OCI-LY3 (cell line): ENCODE measurements around the gene UST.

Experiments
- H2AFZ ChIP-seq: fragments of 200-600, 300-600 bp; shearing (Covaris generic); 2 replicates; pipeline ENCODE4 v1.6.0; 2014; ENCODE audit warnings: antibody characterized with exemption, low read depth, low read length
- H3K27ac ChIP-seq: fragments of 200-600, 300-600 bp; sonication (generic); 2 replicates; pipeline ENCODE4 v1.5.1; 2014; ENCODE audit warnings: mild to moderate bottlenecking, low read length, moderate library complexity, mixed read lengths
- H3K27me3 ChIP-seq: fragments of 200-600, 300-600 bp; sonication (generic); 2 replicates; pipeline ENCODE4 v1.6.1; 2014; ENCODE audit warnings: low read depth, low read length, mixed read lengths
- H3K36me3 ChIP-seq: fragments of 200-600, 300-600 bp; sonication (generic); replicated peaks from 2 replicates; pipeline ENCODE3; 2014; ENCODE audit warnings: low read depth, low read length, mixed read lengths
- H3K4me1 ChIP-seq: fragments of 300-600, 200-600 bp; sonication (generic); 2 replicates; pipeline ENCODE4 v1.6.1; 2014; ENCODE audit warnings: low read length, mixed read lengths
- H3K4me2 ChIP-seq: fragments of 200-600, 300-600 bp; sonication (generic); 2 replicates; pipeline ENCODE4 v1.6.1; 2014; ENCODE audit warnings: low read length, mixed read lengths
- H3K4me3 ChIP-seq: fragments of 300-600, 200-600 bp; sonication (generic); 2 replicates; pipeline ENCODE4 v1.5.1; 2014; ENCODE audit warnings: antibody characterized with exemption, mild to moderate bottlenecking, low read length, moderate library complexity
- H3K79me2 ChIP-seq: fragments of 300-600, 200-600 bp; shearing (Covaris generic); 2 replicates; pipeline ENCODE4 v1.6.1; 2014; ENCODE audit warnings: mild to moderate bottlenecking, low read length, mixed read lengths
- H3K9ac ChIP-seq: fragments of 300-600, 200-600 bp; shearing (Covaris generic); 2 replicates; pipeline ENCODE4 v1.6.0; 2014; ENCODE audit warnings: mild to moderate bottlenecking, low read length, moderate library complexity
- H3K9me3 ChIP-seq: fragments of 200-600, 300-600 bp; shearing (Covaris generic); 2 replicates; pipeline ENCODE4 v1.6.1; 2014; ENCODE audit warnings: low read length, mixed read lengths; ENCODE audit not compliant: insufficient read depth
- H4K20me1 ChIP-seq: fragments of 200-600, 300-600 bp; sonication (generic); 2 replicates; pipeline ENCODE4 v1.6.1; 2016; ENCODE audit warnings: low read length, mixed read lengths; ENCODE audit not compliant: insufficient read depth
- EZH2phosphoT487 ChIP-seq: fragments of 200-600 bp; shearing (Covaris generic); IDR thresholded peaks from 2 replicates; pipeline ENCODE4 v1.6.1; 2018; ENCODE audit warnings: antibody characterized with exemption, mixed run types, low read depth
- TF ChIP-seq, protein P1 (sequence below): fragments of 200-600, 300-600 bp; sonication (generic); IDR thresholded peaks from 2 replicates; pipeline ENCODE4 v1.5.1; 2014; ENCODE audit warnings: antibody characterized with exemption, low read length, low read depth

The UST gene

DNA sequence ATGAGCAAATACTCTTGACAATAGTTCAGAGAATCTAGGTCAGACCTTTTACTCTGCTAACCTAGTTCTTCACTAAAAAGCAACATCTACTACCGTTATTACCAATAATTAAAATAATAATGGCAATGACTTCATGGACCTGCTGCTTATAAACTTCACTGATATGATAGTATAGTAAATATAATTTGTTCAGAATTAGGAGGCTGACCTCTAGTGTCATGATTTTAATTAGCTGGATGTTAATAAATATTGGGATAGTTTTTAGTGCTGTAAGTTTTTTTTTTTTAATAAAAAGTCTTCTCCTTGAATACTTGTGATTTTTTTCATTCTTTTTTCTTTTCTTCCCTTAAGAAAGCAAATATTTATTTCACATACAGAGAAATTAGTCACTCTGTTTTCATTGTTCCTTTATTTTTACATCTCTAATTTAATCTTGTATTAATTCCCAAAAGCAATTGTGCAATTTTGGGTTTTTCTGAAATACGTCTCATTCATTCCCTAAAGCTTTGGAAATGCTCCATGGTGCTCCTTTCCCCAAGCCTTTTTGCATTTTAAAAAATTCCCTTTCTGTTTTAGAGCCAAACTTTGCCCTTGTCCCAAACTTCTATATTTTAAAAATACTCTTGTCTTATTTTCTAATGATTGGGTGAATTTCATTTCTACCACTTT lies 46.6 kb upstream of the UST start:
- peak overlapping the region; percentile 66 for H3K4me2 ChIP-seq
- H3K9me3 ChIP-seq = no peaks in the 10 kb centered on the region
- H3K27me3 ChIP-seq = no peaks in the 10 kb centered on the region
- TF ChIP-seq, protein P1, sequence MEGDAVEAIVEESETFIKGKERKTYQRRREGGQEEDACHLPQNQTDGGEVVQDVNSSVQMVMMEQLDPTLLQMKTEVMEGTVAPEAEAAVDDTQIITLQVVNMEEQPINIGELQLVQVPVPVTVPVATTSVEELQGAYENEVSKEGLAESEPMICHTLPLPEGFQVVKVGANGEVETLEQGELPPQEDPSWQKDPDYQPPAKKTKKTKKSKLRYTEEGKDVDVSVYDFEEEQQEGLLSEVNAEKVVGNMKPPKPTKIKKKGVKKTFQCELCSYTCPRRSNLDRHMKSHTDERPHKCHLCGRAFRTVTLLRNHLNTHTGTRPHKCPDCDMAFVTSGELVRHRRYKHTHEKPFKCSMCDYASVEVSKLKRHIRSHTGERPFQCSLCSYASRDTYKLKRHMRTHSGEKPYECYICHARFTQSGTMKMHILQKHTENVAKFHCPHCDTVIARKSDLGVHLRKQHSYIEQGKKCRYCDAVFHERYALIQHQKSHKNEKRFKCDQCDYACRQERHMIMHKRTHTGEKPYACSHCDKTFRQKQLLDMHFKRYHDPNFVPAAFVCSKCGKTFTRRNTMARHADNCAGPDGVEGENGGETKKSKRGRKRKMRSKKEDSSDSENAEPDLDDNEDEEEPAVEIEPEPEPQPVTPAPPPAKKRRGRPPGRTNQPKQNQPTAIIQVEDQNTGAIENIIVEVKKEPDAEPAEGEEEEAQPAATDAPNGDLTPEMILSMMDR = peak; percentile 46
- TF ChIP-seq EZH2phosphoT487 = no peak
- no peaks in the 10 kb centered on the region for H3K36me3 ChIP-seq
- H3K9ac ChIP-seq = peak overlapping the region; percentile 27
- no peak overlapping the region for H3K27ac ChIP-seq
- H2AFZ ChIP-seq = peak overlapping the region; percentile 32
- H4K20me1 ChIP-seq = no peaks in the 10 kb centered on the region
- H3K79me2 ChIP-seq = no peaks in the 10 kb centered on the region
- peaks cover 9% of the 10 kb centered on the region for H3K4me1 ChIP-seq
- peak overlapping the region; percentile 67 for H3K4me3 ChIP-seq

- H3K79me2 ChIP-seq = no peaks in the 10 kb centered on the region
- H3K36me3 ChIP-seq = no peaks in the 10 kb centered on the region
- H3K4me2 ChIP-seq = peak overlapping the region; percentile 66
- peak overlapping the region; percentile 67 for H3K4me3 ChIP-seq
- no peaks in the 10 kb centered on the region for H3K9me3 ChIP-seq
- no peaks in the 10 kb centered on the region for H4K20me1 ChIP-seq
- H3K9ac ChIP-seq = peak overlapping the region; percentile 27
- peaks cover 9% of the 10 kb centered on the region for H3K4me1 ChIP-seq
- H2AFZ ChIP-seq = peak overlapping the region; percentile 32
- H3K27ac ChIP-seq = no peak overlapping the region
- TF ChIP-seq EZH2phosphoT487 = no peak
- TF ChIP-seq, protein P1 = no peak
- H3K27me3 ChIP-seq = no peaks in the 10 kb centered on the region
Measured at GRCh38 chr6:148700741-148701311, 46.0 kb upstream of the UST start.

GRCh38 chr6:148701375-148701774 lies 45.5 kb upstream of the UST start:
- Histone ChIP-seq H3K4me3 (peak overlapping the region; percentile 67), H3K4me2 (peak overlapping the region; percentile 66), H3K9ac (no peak overlapping the region; the same call in 1 of the 2 replicates), H3K4me1 (peaks cover 12% of the 10 kb centered on the region), H3K9me3 (no peaks in the 10 kb centered on the region), H3K27me3 (no peaks in the 10 kb centered on the region), H3K79me2 (no peaks in the 10 kb centered on the region), H4K20me1 (no peaks in the 10 kb centered on the region), H3K27ac (no peak overlapping the region), H2AFZ (peak overlapping the region; percentile 32), H3K36me3 (no peaks in the 10 kb centered on the region)
- TF ChIP-seq, protein P1 = no peak
- no peak for TF ChIP-seq EZH2phosphoT487

- Histone ChIP-seq H2AFZ (no peak overlapping the region), H4K20me1 (no peaks in the 10 kb centered on the region), H3K27ac (no peak overlapping the region), H3K4me1 (peaks cover 22% of the 10 kb centered on the region), H3K27me3 (no peaks in the 10 kb centered on the region), H3K9ac (no peak overlapping the region), H3K79me2 (no peaks in the 10 kb centered on the region), H3K4me3 (no peak overlapping the region), H3K4me2 (no peak overlapping the region), H3K9me3 (no peaks in the 10 kb centered on the region), H3K36me3 (no peaks in the 10 kb centered on the region)
- TF ChIP-seq, protein P1 = no peak
- no peak for TF ChIP-seq EZH2phosphoT487
Measured at GRCh38 chr6:148703900-148704299, 42.9 kb upstream of the UST start.
